ENCODE measurements around the gene FALEC. TPM values are rescaled to one million over a fixed set of nuclear protein-coding genes. Genes with fewer than 3 reads are reported as not detected.

The FALEC gene
- total and polyA plus RNA-seq, 9 of the 15 experiments (the other 6 are each of a cell fraction or from before 2014, with no cell fraction given) = 0.15 to 1.8 (median 0.53) TPM; not detected in 5

DNA sequence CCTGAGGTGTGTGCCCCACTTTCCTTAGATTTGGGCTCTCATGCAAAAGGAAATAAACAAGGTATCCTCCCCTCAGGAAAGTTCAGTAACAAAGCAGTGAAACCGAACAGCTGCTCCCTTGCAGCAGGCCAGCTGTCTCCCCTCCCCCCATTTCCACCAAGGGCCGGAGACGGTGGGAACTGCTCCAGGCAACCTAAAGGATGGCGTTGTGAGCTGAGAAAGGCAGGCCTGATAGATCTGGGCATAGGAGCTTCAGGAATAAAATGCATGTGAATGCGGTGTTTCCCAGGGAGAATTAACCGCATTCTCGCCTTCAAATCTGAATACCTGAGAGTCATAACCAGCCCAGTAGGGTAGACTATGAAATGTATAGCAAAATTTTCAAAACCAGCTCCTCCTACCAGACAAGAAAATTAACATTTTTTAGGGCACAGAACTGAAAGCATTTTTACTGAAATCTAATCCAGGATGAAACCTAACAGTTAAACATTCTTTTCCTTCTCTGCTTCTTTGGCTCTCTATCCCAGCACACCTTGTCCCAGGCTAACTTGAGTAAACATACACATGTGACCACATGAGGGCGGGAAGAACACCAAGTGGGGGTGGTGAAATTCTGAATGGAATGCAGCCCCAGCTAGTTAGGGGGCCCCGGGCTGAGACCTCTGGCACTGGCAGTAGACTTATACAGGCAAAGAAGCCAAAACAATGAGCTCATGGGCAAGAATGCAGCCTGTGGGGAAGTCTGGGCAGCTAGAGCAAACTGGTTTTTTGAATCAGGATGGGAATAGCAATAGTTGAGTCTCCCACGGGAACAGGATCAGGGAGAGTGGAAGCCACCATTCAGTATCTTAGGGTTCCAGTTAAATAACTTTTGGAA is 52.4 kb downstream of the FALEC start (continued):
- TF ChIP-seq, protein P1, sequence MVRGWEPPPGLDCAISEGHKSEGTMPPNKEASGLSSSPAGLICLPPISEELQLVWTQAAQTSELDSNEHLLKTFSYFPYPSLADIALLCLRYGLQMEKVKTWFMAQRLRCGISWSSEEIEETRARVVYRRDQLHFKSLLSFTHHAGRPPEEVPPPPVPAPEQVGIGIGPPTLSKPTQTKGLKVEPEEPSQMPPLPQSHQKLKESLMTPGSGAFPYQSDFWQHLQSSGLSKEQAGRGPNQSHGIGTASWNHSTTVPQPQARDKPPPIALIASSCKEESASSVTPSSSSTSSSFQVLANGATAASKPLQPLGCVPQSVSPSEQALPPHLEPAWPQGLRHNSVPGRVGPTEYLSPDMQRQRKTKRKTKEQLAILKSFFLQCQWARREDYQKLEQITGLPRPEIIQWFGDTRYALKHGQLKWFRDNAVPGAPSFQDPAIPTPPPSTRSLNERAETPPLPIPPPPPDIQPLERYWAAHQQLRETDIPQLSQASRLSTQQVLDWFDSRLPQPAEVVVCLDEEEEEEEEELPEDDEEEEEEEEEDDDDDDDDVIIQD (CRISPR knock-in tag; IDR thresholded peaks at IDR 0.05) = no peak
- TF ChIP-seq MNT (conservative IDR thresholded peaks at IDR 0.05) (peak; percentile 47 to 60), HMGN3 (IDR thresholded peaks at IDR 0.05; ENCODE audit: borderline replicate concordance, extremely low read depth, insufficient read length, low read depth, low read length) (no peak), MEF2D (tag; conservative IDR thresholded peaks at IDR 0.05; ENCODE audit: low read depth) (no peak), HES1 (IDR thresholded peaks at IDR 0.05; ENCODE audit: low read depth) (no peak), RBM34 (IDR thresholded peaks at IDR 0.05; ENCODE audit: borderline replicate concordance, insufficient read depth, low read length) (no peak), ZNF696 (CRISPR knock-in tag; conservative IDR thresholded peaks at IDR 0.05) (no peak), RNF219 (CRISPR knock-in tag; IDR thresholded peaks at IDR 0.05) (no peak), PML (IDR thresholded peaks at IDR 0.05; ENCODE audit: low read length) (0 out of 2 replicates have a peak, but pooled peaks have one; percentile 39), CBX1 (IDR thresholded peaks at IDR 0.05; ENCODE audit: low read depth) (no peak), SUPT5H (IDR thresholded peaks at IDR 0.05) (peak; percentile 23; the same call in 1 of the 2 replicates)
- TF ChIP-seq, protein P2, sequence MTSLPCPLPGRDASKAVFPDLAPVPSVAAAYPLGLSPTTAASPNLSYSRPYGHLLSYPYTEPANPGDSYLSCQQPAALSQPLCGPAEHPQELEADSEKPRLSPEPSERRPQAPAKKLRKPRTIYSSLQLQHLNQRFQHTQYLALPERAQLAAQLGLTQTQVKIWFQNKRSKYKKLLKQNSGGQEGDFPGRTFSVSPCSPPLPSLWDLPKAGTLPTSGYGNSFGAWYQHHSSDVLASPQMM (CRISPR knock-in tag; IDR thresholded peaks at IDR 0.05) = no peak
- TF ChIP-seq, protein P3, sequence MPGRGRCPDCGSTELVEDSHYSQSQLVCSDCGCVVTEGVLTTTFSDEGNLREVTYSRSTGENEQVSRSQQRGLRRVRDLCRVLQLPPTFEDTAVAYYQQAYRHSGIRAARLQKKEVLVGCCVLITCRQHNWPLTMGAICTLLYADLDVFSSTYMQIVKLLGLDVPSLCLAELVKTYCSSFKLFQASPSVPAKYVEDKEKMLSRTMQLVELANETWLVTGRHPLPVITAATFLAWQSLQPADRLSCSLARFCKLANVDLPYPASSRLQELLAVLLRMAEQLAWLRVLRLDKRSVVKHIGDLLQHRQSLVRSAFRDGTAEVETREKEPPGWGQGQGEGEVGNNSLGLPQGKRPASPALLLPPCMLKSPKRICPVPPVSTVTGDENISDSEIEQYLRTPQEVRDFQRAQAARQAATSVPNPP (IDR thresholded peaks at IDR 0.05; ENCODE audit: borderline replicate concordance, insufficient read depth, insufficient read length) = no peak
- TF ChIP-seq, protein P4, sequence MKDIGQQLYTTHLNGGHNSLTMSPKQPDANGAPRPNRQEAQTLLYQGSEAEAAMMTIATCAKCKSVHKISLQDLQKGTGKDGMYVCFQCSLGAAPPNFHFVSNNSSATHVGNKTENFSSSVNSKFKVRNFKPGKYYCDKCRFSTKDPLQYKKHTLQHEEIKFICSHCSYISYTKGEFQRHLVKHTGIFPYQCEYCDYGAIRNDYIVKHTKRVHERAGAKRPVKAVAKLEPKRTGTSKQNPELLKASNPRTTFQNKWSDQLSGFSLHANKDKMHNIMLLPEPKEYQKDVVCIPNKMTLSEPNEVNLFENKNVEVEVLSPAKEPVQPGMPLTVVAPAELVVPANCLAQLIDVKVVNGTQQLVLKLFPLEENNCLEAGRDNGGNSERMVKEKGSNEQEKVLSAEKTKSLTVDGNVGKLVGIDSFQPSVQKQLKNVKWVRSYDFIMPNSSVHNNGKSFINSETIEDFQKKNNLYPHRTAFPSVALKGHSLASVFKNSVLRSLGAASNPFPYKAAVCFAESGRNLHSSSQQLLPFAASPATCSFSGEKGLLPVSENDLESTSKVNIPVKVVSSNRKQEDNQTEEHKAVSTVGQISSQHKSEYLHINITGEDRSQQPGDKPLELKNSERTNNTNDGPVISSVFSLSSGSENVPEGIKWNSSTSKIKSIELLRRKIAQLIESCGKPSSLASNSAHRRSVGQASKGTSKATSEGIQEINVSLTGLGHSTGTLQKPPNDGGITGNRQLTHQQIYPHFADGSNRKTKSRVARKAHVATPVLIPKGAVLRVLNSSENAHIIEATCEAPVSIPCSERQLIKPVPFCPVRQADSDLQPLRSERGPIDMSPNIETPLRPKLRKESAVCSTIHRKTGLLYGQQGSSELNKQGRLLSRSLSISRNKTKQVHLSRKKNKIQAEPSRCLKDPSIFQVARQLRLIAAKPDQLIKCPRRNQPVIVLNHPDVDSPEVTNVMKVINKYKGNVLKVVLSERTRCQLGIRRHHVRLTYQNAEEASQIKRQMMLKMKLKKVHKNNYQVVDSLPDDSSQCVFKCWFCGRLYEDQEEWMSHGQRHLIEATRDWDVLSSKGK (CRISPR knock-in tag; IDR thresholded peaks at IDR 0.05) = no peak

Data from K562 (cell line).